ENCODE results near the gene DENND1A.

Gene DENND1A

DNA sequence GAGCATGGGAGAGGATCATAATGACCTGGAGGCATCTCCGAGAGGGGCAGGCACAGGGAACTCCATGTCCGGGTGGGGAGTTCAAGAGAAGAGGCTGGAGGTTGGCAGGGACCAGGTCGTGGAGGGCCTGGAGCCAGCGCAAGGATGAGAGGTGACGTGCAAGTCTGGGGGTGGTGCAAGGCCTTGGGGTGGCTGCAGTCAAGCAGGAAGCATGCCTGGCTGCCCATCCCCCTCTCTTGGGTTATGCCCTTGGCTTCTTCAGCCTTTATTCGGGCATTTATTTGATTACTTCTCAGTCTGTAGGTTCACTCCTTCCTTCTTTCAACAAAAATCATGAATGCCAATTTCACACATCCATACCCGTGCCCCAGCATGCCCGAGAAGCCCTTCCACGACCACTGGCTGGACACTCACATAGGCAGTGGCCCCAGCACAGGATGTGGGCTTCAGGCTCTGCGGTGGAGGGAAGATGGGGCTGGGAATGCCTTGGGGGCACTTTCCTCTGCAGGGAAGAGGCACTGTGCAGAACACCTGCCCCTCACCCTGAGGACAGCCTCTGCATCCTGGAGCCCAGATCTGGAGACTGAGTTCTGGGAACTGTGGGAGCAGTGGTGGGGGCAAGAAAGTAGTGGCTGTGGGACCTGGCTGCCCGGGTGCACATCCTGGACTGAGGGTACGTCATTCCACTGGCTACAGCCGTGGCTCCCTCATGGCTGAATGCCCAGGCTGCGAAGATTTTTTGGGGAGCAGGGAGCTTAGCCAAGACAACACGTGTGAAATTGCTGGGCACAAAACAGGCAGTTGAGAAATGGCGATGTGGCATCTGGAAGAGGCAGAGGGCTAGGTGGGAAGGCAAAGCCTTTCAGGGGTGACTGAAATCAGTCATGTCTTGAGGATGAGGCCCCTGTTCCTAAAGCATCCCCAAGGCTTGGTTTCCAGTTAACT, 535.4 kb downstream of the DENND1A start:
- no peak for TF ChIP-seq POLR2A (IDR thresholded peaks at IDR 0.05; ENCODE audit: low read depth, low read length)
- FAIRE-seq = no peak
- no peak for DNase-seq (ENCODE audit: insufficient read length, low spot score)

DNA sequence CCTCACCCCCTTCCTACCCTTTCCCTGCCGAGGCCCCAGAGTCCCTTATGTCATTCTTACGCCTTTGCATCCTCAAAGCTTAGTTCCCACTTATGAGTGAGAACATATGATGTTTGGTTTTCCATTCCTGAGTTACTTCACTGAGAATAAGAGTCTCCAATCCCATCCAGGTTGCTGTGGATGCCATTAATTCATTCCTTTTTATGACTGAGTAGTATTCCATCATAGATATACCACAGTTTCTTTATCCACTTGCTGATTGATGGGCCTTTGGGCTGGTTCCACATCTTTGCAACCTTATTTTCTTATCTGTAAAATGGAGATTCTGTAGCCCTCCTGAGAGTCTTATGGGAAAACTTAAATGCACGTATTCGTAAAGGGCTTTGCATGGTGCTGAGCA, 537.1 kb downstream of the DENND1A start:
- no peak for TF ChIP-seq POLR2A (IDR thresholded peaks at IDR 0.05; ENCODE audit: low read depth, low read length)
- FAIRE-seq (no peak), DNase-seq (ENCODE audit: insufficient read length, low spot score) (no peak)

DNA sequence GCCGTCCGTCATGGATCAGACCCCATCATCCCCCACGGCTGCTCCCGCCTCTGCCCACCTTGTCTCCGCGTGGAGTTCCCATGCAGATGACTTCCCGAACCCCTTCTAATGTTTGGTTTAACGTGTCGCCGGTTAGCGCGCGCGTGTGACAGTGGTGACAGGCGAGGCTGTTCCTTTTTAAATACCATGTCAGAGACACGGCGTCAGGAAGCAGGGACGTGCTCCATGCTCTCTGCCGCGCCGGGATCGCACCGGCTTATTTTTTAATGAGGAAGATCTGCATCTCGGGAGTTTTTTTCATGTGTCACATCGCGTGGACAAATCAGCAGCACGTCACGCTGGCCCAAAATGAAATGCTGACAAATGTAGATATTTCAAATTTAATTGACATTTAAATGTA, 538.0 kb downstream of the DENND1A start:
- no peak for DNase-seq (ENCODE audit: insufficient read length, low spot score)
- no peak for FAIRE-seq
- TF ChIP-seq POLR2A (IDR thresholded peaks at IDR 0.05; ENCODE audit: low read depth, low read length) = no peak

- TF ChIP-seq POLR2A (IDR thresholded peaks at IDR 0.05; ENCODE audit: low read depth, low read length) = no peak
- FAIRE-seq (no peak), DNase-seq (ENCODE audit: insufficient read length, low spot score) (no peak)
Observed at GRCh38 chr9:123391233-123391632, 538.7 kb downstream of the DENND1A start.

GRCh38 chr9:123390337-123391135, 539.4 kb downstream of the DENND1A start:
- no peak for DNase-seq (ENCODE audit: insufficient read length, low spot score)
- no peak for TF ChIP-seq POLR2A (IDR thresholded peaks at IDR 0.05; ENCODE audit: low read depth, low read length)
- no peak for FAIRE-seq

DNA sequence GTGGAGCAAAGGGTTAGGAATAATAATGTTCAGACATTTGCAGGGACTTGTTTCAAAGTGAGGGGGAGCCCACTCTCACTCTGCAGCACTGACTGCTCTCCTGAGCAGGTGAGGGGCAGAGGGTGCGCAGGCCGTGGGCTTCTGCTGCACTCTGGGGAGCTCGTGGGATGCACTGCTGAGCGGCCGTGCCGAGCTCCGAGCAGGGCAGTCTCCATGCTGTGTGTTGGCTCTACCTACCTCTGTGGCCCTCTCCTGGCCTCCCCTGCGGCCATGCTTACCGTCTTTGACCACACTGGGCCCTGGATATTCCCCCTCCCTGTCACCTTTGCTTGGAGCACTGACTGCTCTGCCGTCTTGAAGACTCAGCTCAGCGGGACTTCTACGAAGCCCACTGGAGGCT, 540.2 kb downstream of the DENND1A start:
- no peak for DNase-seq (ENCODE audit: insufficient read length, low spot score)
- no peak for TF ChIP-seq POLR2A (IDR thresholded peaks at IDR 0.05; ENCODE audit: low read depth, low read length)
- no peak for FAIRE-seq

- DNase-seq (ENCODE audit: insufficient read length, low spot score) (no peak), FAIRE-seq (no peak)
- no peak for TF ChIP-seq POLR2A (IDR thresholded peaks at IDR 0.05; ENCODE audit: low read depth, low read length)
Observed at GRCh38 chr9:123389070-123389469, 540.9 kb downstream of the DENND1A start.

GRCh38 chr9:123387686-123388085, 542.2 kb downstream of the DENND1A start:
- DNase-seq (ENCODE audit: insufficient read length, low spot score) (no peak), FAIRE-seq (no peak)
- no peak for TF ChIP-seq POLR2A (IDR thresholded peaks at IDR 0.05; ENCODE audit: low read depth, low read length)

DNA sequence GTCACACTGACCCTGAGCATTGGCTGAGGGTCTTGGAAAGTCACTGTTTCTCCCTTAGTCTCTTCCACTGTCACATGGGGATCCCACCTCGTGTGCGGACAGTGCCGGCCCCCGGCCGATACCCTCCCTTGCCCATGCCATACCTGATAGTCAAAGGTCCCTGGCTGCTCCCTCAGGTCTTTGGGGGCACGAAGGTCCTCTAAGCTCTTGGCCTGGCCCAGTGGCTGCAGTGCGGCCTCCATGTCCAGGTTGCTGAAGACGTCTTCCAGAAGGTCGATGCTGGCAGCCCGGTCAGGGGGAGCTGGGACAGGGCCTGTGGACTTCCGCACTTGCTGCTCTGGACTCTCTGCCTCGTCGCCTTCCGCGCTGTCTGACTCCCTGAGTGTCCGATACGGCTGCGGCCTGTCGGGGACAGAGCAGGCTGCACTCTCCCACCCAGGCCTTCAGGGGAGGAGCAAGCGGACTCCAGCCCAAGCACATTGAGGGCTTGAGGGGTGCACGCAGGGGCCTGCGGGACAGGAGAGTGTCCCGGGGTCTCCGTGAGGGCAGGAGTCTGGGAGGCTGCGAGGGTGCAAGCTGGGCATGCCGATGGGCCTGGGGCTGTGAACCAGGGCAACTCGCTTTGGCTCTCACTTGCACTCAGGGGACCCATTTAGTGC, 546.3 kb downstream of the DENND1A start:
- FAIRE-seq (no peak), DNase-seq (ENCODE audit: insufficient read length, low spot score) (no peak)
- no peak for TF ChIP-seq POLR2A (IDR thresholded peaks at IDR 0.05; ENCODE audit: low read depth, low read length)

- no peak for TF ChIP-seq POLR2A (IDR thresholded peaks at IDR 0.05; ENCODE audit: low read depth, low read length)
- FAIRE-seq = no peak
- DNase-seq (ENCODE audit: insufficient read length, low spot score) = no peak
Observed at GRCh38 chr9:123382653-123383511, 547.0 kb downstream of the DENND1A start.

DNA sequence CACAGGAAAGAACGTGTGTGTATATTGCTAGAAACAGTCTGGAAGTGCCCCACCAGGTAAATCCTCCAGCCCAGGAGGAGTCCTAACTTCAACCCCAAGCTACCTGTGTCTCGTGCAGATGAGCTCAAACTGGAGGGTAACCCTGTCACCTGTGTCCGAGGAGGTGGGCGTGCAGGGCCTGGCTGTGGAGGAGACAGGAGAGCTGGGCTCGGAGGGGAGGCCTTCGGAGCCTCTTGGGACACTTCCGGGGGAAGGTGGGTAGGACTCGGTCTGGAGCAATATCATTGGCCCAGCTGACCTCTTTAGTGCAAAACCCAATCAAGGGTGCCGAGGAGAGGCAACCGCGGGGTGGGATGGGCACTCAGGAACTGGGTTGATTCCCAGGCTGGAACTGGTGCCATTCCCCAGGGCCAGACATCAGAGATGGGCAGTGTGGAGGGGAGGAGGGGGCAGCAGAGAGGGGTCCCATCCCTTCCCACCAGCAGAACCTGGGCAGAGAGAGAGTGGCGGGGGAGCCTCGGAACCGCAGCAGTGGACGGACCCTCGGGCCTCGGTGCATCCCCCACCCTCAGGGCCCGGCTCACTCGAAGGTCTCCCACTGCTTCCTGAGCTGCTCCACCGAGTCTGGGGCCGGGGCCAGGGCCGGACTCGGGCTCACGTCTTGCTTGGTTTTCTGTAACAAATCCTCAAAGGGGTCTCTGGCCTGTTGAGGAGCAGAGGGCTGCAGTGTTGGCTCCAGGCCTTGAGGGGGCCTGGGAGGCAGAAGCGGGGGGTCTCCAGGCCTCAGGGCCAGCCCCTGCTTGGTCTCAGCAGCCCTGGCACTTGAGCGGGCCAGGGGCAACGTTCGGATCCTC, 548.8 kb downstream of the DENND1A start:
- no peak for TF ChIP-seq POLR2A (IDR thresholded peaks at IDR 0.05; ENCODE audit: low read depth, low read length)
- FAIRE-seq = no peak
- no peak for DNase-seq (ENCODE audit: insufficient read length, low spot score)

DNA sequence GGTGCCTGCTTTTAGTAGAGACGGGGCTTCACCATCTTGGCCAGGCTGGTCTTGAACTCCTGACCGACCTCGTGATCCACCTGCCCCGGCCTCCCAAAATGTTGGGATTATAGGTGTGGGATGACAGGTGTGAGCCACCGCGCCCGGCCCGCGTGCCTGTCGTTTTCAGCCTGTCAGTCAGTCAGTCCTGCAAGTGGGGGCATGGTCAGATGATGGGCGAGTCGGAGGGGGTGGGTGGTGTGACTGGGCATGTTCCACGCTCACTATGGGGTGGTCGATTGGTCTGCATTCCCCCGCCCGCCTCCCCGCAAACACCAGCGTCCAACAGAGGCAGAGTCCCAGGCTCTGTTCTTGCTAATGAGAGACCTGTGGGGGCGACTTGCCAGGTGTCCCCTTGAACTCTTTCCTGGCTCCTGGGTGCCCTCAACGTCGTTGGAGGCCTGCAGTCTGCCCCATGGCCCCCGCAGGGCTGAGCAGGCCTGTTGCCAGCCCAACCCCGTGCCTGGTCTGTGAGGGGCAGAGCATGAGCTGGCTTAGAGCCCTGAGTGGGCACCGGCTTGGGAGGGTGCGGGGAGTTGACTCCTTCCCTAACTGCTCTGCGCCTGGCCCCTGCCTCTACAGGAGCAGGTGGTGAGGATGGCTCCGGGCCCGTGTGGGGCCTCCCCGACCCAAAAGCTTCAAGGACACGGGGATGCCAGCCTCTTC, 550.8 kb downstream of the DENND1A start:
- TF ChIP-seq POLR2A (IDR thresholded peaks at IDR 0.05; ENCODE audit: low read depth, low read length) = no peak
- DNase-seq (ENCODE audit: insufficient read length, low spot score) (no peak), FAIRE-seq (no peak)
